Endothelial cell of umbilical vein (primary cell): ENCODE results near the gene UTS2R. TPM values are rescaled to one million over a fixed set of nuclear protein-coding genes. Genes with fewer than 3 reads are reported as not detected.

ENCODE experiments used
- BruUV-seq: library from RNA; stranded (reverse); fragments of 400-500 nt; replicated peaks from 2 replicates; lab custom pipeline; 2021; lab: Mats Ljungman, UMichigan
- CTCF ChIA-PET: fragments of 300-600, 350-600 bp; sonication (Branson Sonifier 250); formaldehyde crosslinking; loops from one replicate; lab custom pipeline; 2021; ENCODE audit warnings: antibody characterized with exemption, inconsistent platforms; lab: Charles Lee
- POLR2A ChIA-PET: fragments of 300-600, 350-600 bp; sonication (Branson Sonifier 250); formaldehyde crosslinking; loops from one replicate; lab custom pipeline; 2021; ENCODE audit warnings: antibody characterized with exemption, inconsistent platforms; lab: Charles Lee
- DNase-seq: peaks from one replicate; pipeline ENCODE4 v3.0.0-alpha.2; 2011; ENCODE audit warnings: low read depth, low spot score
- FAIRE-seq: peaks from 2 replicates; lab custom pipeline; 2011; peaks lifted over from hg19 to GRCh38; lab: Jason Lieb, UNC
- H2AFZ ChIP-seq: 2 replicates; pipeline ENCODE4 v1.6.0; 2012; ENCODE audit warnings: low read depth, low read length, control low read depth, inconsistent platforms
- H3K27ac ChIP-seq: 2 replicates; pipeline ENCODE4 v1.5.1; 2011; ENCODE audit warnings: low read depth, mild to moderate bottlenecking, control low read depth, low read length, moderate library complexity; ENCODE audit not compliant: insufficient read depth
- H3K27me3 ChIP-seq, 2 experiments: 2 replicates each; pipeline versions ENCODE4 v1.6.0 to v1.6.1; 2011; ENCODE audit warnings: low read length in 2 of 2, mixed read lengths in 1 of 2; ENCODE audit not compliant: control insufficient read depth in 2 of 2, insufficient read depth in 2 of 2
- H3K36me3 ChIP-seq, 2 experiments: 2 replicates in 1 of 2; 3 replicates in 1 of 2; pipeline ENCODE4 v1.5.1; 2011; ENCODE audit warnings: low read length in 2 of 2, mild to moderate bottlenecking in 1 of 2, moderate library complexity in 1 of 2; ENCODE audit not compliant: control insufficient read depth in 2 of 2, insufficient read depth in 2 of 2; ENCODE audit errors: extremely low read depth in 1 of 2
- H3K4me1 ChIP-seq: 3 replicates; pipeline ENCODE4 v1.5.1; 2011; ENCODE audit warnings: mild to moderate bottlenecking, low read length; ENCODE audit not compliant: control insufficient read depth, insufficient read depth; ENCODE audit errors: extremely low read depth
- H3K4me2 ChIP-seq: 2 replicates; pipeline ENCODE4 v1.6.1; 2011; ENCODE audit warnings: low read length, control low read depth, mixed read lengths; ENCODE audit not compliant: insufficient read depth
- H3K4me3 ChIP-seq, 3 experiments: fragments of 200-600 bp in 1 of 3; sonication (generic), shearing (Covaris generic) in 1 of 3; replicated peaks in 1 of 3; 2 replicates each; pipeline ENCODE4 v1.5.1; 2011 to 2016; ENCODE audit warnings: control low read depth in 3 of 3, low read length in 3 of 3, mild to moderate bottlenecking in 2 of 3, inconsistent platforms in 1 of 3, low read depth in 1 of 3, moderate library complexity in 1 of 3; ENCODE audit not compliant: insufficient read depth in 1 of 3
- H3K79me2 ChIP-seq: 2 replicates; pipeline ENCODE4 v1.6.0; 2012; ENCODE audit warnings: low read length, inconsistent platforms; ENCODE audit not compliant: control insufficient read depth, insufficient read depth
- H3K9ac ChIP-seq: replicated peaks from 2 replicates; pipeline ENCODE3; 2011; ENCODE audit warnings: low read length, control low read depth; ENCODE audit not compliant: insufficient read depth; ENCODE audit errors: extremely low read depth
- H3K9me1 ChIP-seq: replicated peaks from 3 replicates; pipeline ENCODE4 v1.6.0; 2011; ENCODE audit warnings: mild to moderate bottlenecking, low read length; ENCODE audit not compliant: control insufficient read depth, insufficient read depth; ENCODE audit errors: extremely low read depth
- H3K9me3 ChIP-seq: replicated peaks from 2 replicates; pipeline ENCODE4 v1.5.1; 2012; ENCODE audit warnings: low read length, inconsistent platforms; ENCODE audit not compliant: control insufficient read depth, insufficient read depth
- H4K20me1 ChIP-seq: replicated peaks from 2 replicates; pipeline ENCODE3; 2011; ENCODE audit warnings: mild to moderate bottlenecking, low read length; ENCODE audit not compliant: control insufficient read depth, insufficient read depth; ENCODE audit errors: extremely low read depth
- EZH2 ChIP-seq: IDR thresholded peaks from 2 replicates; pipeline ENCODE4 v1.6.1; 2012; ENCODE audit warnings: borderline replicate concordance, low read depth, mild to moderate bottlenecking, moderate library complexity, low read length, inconsistent platforms; ENCODE audit not compliant: severe bottlenecking
- FOS ChIP-seq: IDR thresholded peaks from 2 replicates; pipeline ENCODE4 v1.6.1; 2011; ENCODE audit warnings: mild to moderate bottlenecking, low read length, moderate library complexity, borderline replicate concordance; ENCODE audit not compliant: insufficient read depth
- GATA2 ChIP-seq: IDR thresholded peaks from 2 replicates; pipeline ENCODE4 v1.7.0; 2011; ENCODE audit warnings: low read depth, mild to moderate bottlenecking, moderate library complexity, mixed read lengths, low read length; ENCODE audit not compliant: insufficient read length, insufficient read depth
- JUN ChIP-seq: IDR thresholded peaks from 2 replicates; pipeline ENCODE4 v1.6.1; 2011; ENCODE audit warnings: borderline replicate concordance, low read depth; ENCODE audit not compliant: insufficient read length, insufficient read depth
- MAX ChIP-seq: IDR thresholded peaks from 2 replicates; pipeline ENCODE4 v1.6.1; 2011; ENCODE audit not compliant: insufficient read depth, insufficient read length
- MYC ChIP-seq: IDR thresholded peaks from one replicate; pipeline ENCODE4 v1.6.1; 2011; ENCODE audit warnings: mild to moderate bottlenecking, low read depth, low read length
- POLR2AphosphoS5 ChIP-seq: IDR thresholded peaks from 2 replicates; pipeline ENCODE4 v1.6.1; 2012; ENCODE audit warnings: low read depth, mild to moderate bottlenecking, control low read depth, low read length, moderate library complexity; ENCODE audit not compliant: insufficient read depth
- dilution Hi-C: fragments of 300-500 bp; cut with MboI; formaldehyde crosslinking; loops from one replicate; pipeline ENCODE4 v1.15.0; 2019; ENCODE audit warnings: low sequenced_read_pairs; ENCODE audit not compliant: extremely low pct_ligation_motif_present
- intact Hi-C: fragments of 100-400 bp; cut with micrococcal nuclease; formaldehyde crosslinking; loops from one replicate; pipeline ENCODE4 v1.10.0; 2022
- polyA plus RNA-seq, 4 experiments: library from polyadenylated mRNA; depleted of rRNA in 3 of 4; stranded (reverse) in 3 of 4; unstranded in 1 of 4; fragments of >200 nt; gene quantifications; 2 replicates each; pipeline versions ENCODE4 v1.2.1 to v1.2.3, GENCODE V29; 2011 to 2012; ENCODE audit warnings: missing spikeins in 1 of 4
- total RNA-seq: library from RNA; stranded (reverse); gene quantifications from 2 replicates; pipeline ENCODE4 v1.2.3, GENCODE V29; 2021
- TF ChIP-seq, protein P1 (sequence below), 2 donors: IDR thresholded peaks; 1 replicate in 1 of 2; 2 replicates in 1 of 2; pipeline ENCODE4 v1.5.1; 2011; ENCODE audit warnings: low read length in 2 of 2, mild to moderate bottlenecking in 2 of 2, moderate library complexity in 2 of 2, control low read depth in 1 of 2, inconsistent platforms in 1 of 2, low read depth in 1 of 2; ENCODE audit not compliant: insufficient read depth in 1 of 2; ENCODE audit errors: extremely low read depth in 1 of 2

UTS2R gene
- total and polyA plus RNA-seq, 2 donors (not counting 3 experiments of a cell fraction or from before 2014, with no cell fraction given): not detected

DNA sequence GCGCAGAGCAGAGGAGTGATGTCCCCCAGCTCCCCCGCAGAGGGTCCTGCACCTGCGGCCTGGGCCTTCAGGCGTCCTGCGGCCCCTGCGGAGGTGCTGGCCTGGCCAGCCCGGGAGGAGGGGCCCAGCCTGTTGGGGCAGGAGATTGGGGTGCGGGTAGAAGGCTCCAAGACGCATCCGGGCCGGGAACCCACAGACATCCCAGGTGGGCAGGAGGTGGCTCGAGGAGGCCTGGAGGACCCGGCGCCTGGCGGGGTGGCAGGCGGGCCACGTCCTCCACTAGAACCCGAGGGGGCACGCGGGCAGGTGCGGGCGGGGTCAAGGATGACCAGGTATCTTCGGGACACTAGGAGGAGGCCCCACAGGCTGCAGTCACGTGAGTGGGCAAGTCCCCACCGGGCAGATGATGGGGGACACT is 37.4 kb upstream of the UTS2R start:
- H3K9ac ChIP-seq: no peak overlapping the region
- TF ChIP-seq FOS (no peak), GATA2 (no peak), JUN (no peak), POLR2AphosphoS5 (no peak), EZH2 (no peak), MYC (no peak), MAX (no peak)
- TF ChIP-seq, protein P1, sequence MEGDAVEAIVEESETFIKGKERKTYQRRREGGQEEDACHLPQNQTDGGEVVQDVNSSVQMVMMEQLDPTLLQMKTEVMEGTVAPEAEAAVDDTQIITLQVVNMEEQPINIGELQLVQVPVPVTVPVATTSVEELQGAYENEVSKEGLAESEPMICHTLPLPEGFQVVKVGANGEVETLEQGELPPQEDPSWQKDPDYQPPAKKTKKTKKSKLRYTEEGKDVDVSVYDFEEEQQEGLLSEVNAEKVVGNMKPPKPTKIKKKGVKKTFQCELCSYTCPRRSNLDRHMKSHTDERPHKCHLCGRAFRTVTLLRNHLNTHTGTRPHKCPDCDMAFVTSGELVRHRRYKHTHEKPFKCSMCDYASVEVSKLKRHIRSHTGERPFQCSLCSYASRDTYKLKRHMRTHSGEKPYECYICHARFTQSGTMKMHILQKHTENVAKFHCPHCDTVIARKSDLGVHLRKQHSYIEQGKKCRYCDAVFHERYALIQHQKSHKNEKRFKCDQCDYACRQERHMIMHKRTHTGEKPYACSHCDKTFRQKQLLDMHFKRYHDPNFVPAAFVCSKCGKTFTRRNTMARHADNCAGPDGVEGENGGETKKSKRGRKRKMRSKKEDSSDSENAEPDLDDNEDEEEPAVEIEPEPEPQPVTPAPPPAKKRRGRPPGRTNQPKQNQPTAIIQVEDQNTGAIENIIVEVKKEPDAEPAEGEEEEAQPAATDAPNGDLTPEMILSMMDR (IDR thresholded peaks at IDR 0.05; ENCODE audit: extremely low read depth in 1 of 2, insufficient read depth in 1 of 2, low read depth in 1 of 2, low read length in 2 of 2): no peak
- H3K4me1 ChIP-seq: peaks cover 15% of the 10 kb centered on the region
- intact Hi-C loops (no loop called here), dilution Hi-C loops (no loop called here)
- POLR2A ChIA-PET: interaction anchor here (0.5 kb wide), 1 partner anchor 360 kb away, joined by 8 read pairs; no protein-coding TSS in a partner anchor
- peak overlapping the region in 1 of 3 experiments; percentile 37 for H3K4me3 ChIP-seq
- no peak for FAIRE-seq
- H3K36me3 ChIP-seq: no peaks in the 10 kb centered on the region
- H2AFZ ChIP-seq: peak overlapping the region; percentile 11
- H3K9me1 ChIP-seq: no peaks in the 10 kb centered on the region
- H3K27me3 ChIP-seq: peaks cover 0 to 2% of the 10 kb centered on the region in 2 experiments
- CTCF ChIA-PET: interaction anchor here (0.8 to 1.7 kb wide), 6 partner anchors 9 to 228 kb away, joined by 3 to 10 read pairs (median 6); no protein-coding TSS in a partner anchor
- no peaks in the 10 kb centered on the region for H3K79me2 ChIP-seq
- DNase-seq: no peak
- H3K27ac ChIP-seq: no peak overlapping the region
- no peak overlapping the region for H3K4me2 ChIP-seq
- no peaks in the 10 kb centered on the region for H3K9me3 ChIP-seq
- no TSS peak for BruUV-seq
- no peaks in the 10 kb centered on the region for H4K20me1 ChIP-seq
